Activated CD4-positive, alpha-beta T cell treated with anti-CD3 and anti-CD28 coated beads, Interleukin-2, Interleukin-4, amounts not matched to agents 100 ng/mL and 50 ng/mL, durations not matched to agents 16 hours and 8 hours (primary cell): ENCODE measurements around the gene MLLT6.
"Not testable (repeated sequence)": the region's sequence is repeated elsewhere in the genome, so short reads cannot be mapped to it uniquely, and the experiment has no call there.

Source experiments
- DNase-seq: peaks from one replicate; pipeline ENCODE4 v3.0.0-alpha.2; 2020; ENCODE audit warnings: low spot score

MLLT6 gene

GRCh38 chr17:38707678-38708351, 2.7 kb downstream of the MLLT6 start:
- DNase-seq: no peak

DNA sequence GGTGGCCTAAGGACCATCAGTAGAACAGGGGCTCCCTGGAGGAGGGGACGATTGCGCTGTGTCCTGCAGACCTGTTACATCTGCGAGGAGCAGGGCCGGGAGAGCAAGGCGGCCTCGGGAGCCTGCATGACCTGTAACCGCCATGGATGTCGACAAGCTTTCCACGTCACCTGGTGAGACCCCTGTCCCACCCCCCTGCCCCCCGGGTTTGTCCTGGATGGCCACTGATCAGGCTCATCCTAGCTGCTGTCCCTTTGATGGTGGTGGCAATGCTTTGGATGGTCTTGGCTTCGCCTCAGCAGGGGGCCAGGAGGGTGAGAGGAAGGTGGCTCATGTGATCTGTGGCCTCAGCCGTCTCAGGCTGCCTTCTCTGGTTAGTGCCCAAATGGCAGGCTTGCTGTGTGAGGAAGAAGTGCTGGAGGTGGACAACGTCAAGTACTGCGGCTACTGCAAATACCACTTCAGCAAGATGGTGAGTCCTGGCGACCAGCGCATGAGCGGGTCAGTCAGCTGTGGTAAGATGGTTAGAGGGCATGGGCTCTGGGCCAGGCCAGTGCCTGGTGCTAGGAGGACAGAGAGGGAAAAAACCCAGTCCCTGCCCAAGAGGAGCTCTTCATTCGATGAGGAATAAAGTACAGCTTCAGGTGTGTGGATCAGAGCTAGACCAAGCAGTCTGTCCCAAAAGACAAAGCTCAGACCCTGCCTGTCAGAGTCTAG, 4.2 kb downstream of the MLLT6 start:
- DNase-seq: no peak

GRCh38 chr17:38709864-38710603, 5.0 kb downstream of the MLLT6 start:
- DNase-seq: no peak

GRCh38 chr17:38710604-38710962, 5.5 kb downstream of the MLLT6 start:
- no peak for DNase-seq

DNA sequence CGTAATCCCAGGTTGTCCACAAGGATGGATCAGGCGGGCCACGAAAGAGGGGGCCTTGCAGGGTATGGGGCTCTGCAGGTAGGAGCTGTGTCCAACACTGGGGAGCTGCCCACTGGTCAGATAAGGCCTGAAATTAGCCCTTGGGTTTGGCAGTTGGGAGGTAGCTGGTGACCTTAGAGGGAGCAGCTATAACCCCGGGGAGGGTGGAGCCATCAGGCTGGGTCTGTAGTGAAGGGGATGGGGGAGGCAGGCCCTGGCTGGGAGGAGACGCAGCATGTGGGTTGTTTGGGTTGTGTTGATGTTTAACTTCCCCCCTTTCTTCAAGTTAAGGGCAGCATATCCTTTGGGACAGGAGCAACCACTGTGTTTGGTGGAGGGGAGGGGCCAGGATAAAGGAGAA, 5.9 kb downstream of the MLLT6 start:
- no peak for DNase-seq

- no peak for DNase-seq
Measured at GRCh38 chr17:38711792-38712571, 6.9 kb downstream of the MLLT6 start.

- no peak for DNase-seq
Measured at GRCh38 chr17:38712593-38712992, 7.5 kb downstream of the MLLT6 start.

DNA sequence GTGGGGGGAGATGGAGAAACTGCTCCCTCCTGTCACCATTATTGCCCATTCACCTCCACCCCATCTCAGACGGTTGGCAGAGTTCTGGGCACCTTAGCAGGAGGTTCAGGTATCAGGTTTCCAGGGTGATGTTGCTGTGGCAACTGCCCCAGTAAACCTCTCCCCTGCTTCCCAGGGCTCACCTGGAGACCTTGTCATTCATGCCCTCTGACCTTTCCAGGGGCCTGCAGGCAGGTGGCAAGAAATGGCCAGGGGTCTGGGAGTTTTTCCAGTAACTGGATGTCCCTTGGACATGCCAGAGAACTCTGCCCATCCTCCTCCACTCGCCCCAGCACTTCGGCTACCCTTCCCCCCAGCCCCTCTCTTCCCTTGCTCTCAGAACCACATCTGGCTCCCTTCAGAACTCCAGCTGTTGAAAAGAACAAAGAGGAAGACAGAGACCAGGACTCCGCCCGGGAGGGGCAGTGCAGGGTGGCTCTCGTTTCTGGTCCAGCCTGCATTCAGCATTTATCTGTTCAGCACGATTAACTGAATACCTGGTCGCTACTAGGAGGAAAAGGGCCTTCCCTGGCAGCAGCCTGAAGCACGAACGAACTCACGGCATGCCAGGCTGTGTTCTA, 8.5 kb downstream of the MLLT6 start:
- DNase-seq: no peak

DNA sequence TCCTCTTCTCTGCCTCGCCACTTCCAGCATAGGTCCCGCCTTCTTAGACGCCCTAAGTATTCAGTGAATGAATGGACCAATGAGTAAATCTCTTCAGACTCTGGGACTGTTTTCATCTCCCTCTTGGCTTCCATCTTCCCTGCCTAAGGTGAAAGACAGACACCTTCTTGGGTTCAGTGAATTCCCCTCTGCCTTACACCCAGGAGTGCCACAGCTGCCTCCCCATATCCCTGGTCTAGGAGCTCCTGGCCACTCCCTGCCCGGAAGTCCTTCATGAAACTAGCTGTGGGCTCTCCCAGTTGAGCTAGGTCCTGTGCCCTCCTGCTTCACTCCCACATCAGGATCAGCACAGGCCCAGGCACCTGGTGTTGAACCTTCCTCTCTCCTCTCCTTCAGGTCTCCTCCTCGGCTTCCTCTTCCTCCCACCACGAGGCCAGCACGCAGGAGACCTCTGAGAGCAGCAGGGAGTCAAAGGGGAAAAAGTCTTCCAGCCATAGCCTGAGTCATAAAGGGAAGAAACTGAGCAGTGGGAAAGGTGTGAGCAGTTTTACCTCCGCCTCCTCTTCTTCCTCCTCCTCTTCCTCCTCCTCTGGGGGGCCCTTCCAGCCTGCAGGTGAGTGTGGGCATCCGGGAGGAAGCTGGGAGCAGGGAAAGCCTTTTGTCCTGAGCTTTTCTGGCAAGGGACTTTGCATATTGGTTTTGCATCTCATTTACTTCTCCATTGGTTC, 10.3 kb downstream of the MLLT6 start:
- no peak for DNase-seq

DNA sequence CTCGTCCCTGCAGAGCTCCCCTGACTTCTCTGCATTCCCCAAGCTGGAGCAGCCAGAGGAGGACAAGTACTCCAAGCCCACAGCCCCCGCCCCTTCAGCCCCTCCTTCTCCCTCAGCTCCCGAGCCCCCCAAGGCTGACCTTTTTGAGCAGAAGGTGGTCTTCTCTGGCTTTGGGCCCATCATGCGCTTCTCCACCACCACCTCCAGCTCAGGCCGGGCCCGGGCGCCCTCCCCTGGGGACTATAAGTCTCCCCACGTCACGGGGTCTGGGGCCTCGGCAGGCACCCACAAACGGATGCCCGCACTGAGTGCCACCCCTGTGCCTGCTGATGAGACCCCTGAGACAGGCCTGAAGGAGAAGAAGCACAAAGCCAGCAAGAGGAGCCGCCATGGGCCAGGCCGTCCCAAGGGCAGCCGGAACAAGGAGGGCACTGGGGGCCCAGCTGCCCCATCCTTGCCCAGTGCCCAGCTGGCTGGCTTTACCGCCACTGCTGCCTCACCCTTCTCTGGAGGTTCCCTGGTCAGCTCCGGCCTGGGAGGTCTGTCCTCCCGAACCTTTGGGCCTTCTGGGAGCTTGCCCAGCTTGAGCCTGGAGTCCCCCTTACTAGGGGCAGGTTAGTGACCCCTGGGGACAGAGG, 11.4 kb downstream of the MLLT6 start:
- DNase-seq: no peak

DNA sequence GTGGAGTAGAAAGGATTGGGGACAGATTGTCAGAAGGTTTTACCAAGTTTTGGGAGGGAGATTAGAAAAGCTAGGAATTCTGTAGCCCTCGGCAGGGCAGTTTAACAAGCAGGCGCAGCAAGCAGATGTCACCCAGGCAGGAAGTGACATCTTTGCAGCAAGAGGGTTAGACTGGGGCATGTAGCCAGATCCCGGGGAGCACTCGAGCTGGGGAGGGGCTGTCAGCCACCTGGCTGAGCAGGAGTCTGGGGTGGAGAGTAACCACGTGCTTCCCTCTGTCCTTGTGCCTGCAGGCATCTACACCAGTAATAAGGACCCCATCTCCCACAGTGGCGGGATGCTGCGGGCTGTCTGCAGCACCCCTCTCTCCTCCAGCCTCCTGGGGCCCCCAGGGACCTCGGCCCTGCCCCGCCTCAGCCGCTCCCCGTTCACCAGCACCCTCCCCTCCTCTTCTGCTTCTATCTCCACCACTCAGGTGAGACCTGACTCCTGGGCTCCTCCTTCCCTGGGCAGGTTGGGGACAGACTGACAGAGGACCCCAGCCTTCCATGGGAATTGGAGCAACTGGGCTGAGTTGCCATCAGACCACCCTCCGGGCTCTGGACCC, 12.2 kb downstream of the MLLT6 start:
- no peak for DNase-seq

DNA sequence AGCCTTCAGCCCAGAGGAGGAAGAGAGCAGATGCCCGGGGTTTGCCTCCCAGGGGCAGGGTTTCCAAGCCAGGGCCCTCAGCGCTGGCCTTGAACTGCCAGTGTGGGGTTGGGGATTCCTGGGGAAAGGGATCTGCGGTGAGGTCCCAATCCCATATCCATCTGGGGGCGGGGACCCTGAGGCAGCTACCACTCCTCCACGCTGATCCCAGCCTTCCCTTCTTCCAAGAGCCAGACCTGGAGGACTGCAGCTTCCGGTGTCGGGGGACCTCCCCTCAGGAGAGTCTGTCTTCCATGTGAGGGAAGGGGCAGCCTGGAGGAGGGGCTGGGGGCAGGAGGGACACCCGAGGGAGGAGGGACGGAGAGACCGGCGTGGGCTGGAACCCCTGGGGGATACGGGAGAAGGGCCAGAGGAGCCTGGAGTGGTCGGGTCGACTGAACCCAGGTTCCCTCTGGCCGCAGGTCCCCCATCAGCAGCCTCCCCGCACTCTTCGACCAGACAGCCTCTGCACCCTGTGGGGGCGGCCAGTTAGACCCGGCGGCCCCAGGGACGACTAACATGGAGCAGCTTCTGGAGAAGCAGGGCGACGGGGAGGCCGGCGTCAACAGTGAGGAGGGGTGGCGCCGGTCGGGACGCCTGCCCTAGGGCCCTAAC, 14.3 kb downstream of the MLLT6 start:
- DNase-seq: no peak

DNA sequence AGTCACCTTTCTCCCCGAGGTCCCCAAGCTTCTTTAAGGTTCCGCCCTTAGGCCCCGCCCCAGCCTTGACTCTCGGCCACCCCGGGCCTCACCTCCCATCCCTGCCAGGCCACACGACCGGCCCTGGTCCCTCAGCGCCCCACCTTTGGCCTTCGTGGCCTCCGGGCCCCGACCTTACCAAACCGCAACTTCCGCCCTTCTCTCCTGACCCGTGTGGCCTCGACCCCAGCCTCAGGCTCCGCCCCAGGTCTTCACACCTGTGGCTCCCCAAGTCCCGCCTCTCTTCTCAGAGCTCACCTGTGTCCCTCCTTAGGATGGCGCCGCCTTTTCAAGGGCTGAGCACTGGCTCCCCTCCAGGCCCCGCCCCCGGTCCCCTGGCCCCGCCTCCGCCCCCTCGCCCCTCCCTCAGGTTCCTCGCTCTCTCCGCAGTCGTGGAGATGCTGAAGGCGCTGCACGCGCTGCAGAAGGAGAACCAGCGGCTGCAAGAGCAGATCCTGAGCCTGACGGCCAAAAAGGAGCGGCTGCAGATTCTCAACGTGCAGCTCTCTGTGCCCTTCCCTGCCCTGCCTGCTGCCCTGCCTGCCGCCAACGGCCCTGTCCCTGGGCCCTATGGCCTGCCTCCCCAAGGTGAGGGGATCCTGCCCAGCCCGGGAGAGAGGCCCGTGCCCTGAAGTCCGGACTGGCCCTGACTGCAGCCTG, 15.0 kb downstream of the MLLT6 start:
- DNase-seq: no peak

GRCh38 chr17:38720941-38721340, 15.9 kb downstream of the MLLT6 start:
- DNase-seq: no peak

DNA sequence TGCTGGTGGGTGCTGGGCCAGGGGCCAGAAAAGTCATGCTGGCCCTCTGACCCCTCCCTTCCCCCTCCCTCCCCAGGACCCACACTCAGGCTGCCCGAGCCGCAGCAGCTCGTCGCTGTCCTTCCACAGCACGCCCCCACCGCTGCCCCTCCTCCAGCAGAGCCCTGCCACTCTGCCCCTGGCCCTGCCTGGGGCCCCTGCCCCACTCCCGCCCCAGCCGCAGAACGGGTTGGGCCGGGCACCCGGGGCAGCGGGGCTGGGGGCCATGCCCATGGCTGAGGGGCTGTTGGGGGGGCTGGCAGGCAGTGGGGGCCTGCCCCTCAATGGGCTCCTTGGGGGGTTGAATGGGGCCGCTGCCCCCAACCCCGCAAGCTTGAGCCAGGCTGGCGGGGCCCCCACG, 16.7 kb downstream of the MLLT6 start:
- DNase-seq: no peak

GRCh38 chr17:38724337-38724988, 19.4 kb downstream of the MLLT6 start:
- no peak for DNase-seq

DNA sequence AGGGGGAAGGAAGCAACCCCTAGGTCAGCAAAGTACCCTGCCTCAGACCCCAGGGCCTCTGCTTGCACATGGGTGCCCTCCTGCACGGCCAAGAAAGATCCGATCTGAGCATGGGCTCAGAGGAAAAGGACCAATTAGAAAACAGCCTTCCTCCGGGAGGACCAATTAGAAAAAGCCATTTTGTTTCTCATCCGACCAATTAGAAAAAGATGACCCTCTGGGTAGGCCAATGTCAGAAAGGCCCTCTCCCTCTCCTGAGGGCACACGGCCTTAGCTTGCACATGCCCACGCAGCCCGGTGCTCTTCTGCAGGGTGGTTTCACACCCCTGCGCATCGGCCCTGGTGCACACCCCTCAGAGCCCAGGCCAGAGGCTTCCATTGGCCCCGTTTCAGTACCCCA, 20.0 kb downstream of the MLLT6 start:
- no peak for DNase-seq

DNA sequence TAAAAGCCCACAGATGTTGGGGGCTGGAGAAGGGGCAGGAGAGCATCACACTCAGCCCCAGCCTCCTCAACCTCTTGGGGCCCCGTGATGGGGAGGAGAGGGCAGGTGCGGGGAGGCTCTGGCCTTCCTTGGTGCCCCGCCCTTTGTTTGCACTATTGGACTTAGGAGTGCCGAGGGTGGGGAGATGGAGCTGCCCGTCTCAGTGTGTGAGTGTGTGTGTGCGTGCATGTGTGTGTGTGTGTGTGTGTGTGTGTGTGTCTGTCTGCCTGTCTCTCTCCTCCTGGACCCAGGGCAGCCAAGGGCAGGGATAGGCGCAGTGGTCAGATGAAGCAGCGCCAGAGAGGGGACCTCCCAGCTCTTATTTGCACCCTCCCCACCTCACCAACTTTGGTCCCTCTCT, 21.1 kb downstream of the MLLT6 start:
- not testable (repeated sequence) for DNase-seq

DNA sequence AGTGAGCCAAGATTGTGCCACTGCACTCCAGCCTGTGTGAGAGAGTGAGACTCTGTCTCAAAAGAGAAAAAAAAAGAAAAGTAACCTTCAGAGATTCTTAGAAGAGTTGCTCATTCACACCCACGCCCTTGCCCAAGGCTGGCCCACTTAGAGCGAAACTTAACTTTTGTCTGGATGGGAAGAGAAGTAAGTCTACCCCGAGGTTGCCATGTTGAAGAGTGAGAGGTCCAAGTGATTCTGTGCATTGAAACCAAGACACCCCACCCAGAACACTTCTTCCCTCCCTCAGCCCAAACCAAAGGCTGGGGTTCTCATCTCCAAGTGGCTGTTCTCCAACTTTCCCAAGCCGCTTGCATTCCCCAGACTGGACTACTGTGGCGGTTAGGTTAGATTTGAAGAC, 22.7 kb downstream of the MLLT6 start:
- DNase-seq: peak; percentile 83
